NCI-H345 treated with DMSO at 0.1 percent for 48 hours (cell line): ENCODE measurements around the gene OCIAD2.
"Not testable (repeated sequence)": the region's sequence is repeated elsewhere in the genome, so short reads cannot be mapped to it uniquely, and the experiment has no call there.

Experiments used
- DNase-seq: peaks from one replicate; lab custom pipeline; 2025; ENCODE audit not compliant: unreplicated experiment; lab: John Stamatoyannopoulos, UW

The OCIAD2 gene

GRCh38 chr4:48854982-48855381 is 51.6 kb downstream of the OCIAD2 start:
- no peak for DNase-seq

GRCh38 chr4:48854395-48854683 is 52.2 kb downstream of the OCIAD2 start:
- no peak for DNase-seq

- DNase-seq = no peak
Observed at GRCh38 chr4:48853604-48854394, 52.8 kb downstream of the OCIAD2 start.

GRCh38 chr4:48851651-48852050 is 54.9 kb downstream of the OCIAD2 start:
- no peak for DNase-seq

GRCh38 chr4:48848799-48849198 is 57.8 kb downstream of the OCIAD2 start:
- DNase-seq = not testable (repeated sequence)

- no peak for DNase-seq
Observed at GRCh38 chr4:48844843-48845242, 61.7 kb downstream of the OCIAD2 start.

- no peak for DNase-seq
Observed at GRCh38 chr4:48841045-48841827, 65.3 kb downstream of the OCIAD2 start.

- DNase-seq = no peak
Observed at GRCh38 chr4:48836658-48837057, 69.9 kb downstream of the OCIAD2 start.
